HG02981 (cell line): ENCODE data around the gene GPR176.
"Not testable (repeated sequence)": the region's sequence is repeated elsewhere in the genome, so short reads cannot be mapped to it uniquely, and the experiment has no call there.

Experiments
- ATAC-seq: cut with Tn5 transposase; IDR thresholded peaks from one replicate; pipeline ENCODE4 v1.9.1; 2021; ENCODE audit warnings: mild to moderate bottlenecking, moderate library complexity; ENCODE audit not compliant: unreplicated experiment

GPR176 gene

DNA sequence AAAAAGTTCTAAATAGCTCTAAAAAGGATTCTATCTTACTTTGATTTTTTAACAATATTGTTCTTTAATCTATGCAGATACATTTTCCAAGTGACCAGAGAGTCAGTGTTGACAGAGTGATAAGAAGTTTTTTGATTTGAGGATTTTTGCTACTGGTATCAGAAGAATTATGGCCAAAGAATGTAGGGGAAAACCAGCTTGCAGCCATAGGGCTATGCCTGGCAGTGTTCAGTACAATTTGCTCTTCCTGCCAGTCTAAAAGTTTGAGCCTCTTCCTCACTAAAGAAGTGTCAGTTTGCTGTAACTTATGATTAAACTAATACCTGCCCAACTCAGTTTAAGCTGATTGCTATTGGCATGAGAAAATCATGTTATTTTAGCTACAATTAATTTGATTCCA, 102.2 kb downstream of the GPR176 start:
- no peak for ATAC-seq

DNA sequence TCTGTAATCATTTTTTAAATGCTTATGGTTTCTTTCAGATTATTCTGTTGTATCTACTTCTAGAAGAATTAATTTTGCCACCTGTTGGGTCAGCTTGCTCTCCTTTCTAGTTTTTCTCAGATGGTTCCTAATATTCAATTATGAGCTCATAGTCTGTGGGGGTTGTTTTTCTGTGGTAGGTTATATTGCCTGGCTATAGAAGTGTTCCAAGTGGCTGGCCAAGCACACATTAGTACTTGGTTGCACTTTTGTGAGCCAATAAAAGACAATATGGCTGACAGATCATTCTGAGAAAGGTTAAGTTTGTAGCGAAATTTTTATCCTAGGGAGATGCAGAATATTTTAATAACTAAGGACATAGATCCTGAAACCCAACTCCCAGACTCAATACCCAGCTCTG, 105.6 kb downstream of the GPR176 start:
- ATAC-seq, result no peak

DNA sequence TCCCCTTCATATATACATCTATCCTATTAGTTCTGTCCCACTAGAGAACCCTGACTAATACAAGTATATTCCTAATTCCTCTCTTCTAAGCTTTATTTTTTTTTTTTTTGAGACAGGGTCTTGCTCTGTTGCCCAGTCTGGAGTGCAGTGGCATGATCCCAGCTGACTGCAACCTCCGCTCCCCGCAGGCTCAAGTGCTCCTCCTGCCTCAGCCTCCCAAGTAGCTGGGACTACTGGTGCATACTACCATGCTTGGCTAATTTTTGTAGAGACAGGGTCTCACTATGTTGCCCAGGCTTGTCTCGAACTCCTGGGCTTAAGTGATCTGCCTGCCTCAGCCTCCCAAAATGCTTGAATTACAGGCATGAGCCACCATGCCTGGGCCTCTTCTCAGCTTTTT, 107.4 kb downstream of the GPR176 start:
- not testable (repeated sequence) for ATAC-seq

DNA sequence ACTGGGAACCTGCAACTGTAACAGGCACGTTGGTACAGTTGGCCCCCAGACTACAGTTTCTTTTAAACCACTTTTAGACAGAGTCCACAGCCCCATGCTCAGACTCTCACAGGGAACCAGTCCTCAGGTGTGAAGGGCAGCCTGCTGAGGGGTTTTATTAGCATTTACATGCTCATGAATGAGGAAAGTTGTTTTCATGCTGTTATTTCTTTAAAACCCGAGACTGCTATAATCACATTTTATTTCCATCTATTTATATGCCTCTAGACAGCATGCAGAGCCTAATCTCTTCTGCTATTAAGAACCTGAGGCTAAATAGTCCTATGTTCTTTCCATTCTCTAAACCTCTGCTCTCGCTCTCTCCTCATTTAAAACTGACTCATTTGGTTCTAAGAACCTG, 111.2 kb downstream of the GPR176 start:
- ATAC-seq, result no peak

DNA sequence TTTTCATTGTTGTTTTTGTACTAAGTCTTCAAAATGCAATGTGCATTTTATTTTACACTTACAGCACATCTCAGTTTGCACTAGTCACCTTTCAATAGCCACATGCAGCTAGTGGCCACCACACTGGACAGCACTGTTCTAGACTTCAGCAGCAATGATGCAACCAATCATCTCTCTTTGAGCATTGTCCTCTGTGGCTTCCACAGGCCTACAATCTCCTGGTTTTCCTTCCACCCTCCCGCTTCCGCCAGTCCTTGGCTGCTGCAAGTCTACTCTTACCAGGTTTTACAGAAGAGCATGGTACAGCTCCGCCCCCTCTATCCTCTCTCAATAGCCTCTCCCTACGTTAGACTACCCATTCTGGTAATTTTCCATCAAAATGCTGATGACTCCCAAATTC, 112.3 kb downstream of the GPR176 start:
- no peak for ATAC-seq

DNA sequence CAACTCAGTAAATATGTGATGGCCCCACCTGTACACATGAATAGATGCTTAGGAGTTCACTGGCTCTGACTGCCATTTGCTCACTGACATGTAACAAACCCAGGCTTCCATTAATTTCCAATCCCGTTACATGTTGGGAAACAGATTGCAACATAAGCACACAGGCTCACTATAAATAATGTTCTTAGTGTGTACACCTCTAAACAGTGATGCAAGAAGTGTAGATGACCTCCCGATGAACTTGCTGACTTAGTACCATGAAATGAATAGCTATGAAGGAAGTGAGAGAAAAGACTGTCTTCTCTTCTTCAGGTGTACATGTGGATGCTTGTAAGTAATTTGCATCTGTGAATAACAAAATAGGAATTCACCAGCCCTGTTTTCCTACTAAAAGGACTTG, 116.0 kb downstream of the GPR176 start:
- no peak for ATAC-seq

DNA sequence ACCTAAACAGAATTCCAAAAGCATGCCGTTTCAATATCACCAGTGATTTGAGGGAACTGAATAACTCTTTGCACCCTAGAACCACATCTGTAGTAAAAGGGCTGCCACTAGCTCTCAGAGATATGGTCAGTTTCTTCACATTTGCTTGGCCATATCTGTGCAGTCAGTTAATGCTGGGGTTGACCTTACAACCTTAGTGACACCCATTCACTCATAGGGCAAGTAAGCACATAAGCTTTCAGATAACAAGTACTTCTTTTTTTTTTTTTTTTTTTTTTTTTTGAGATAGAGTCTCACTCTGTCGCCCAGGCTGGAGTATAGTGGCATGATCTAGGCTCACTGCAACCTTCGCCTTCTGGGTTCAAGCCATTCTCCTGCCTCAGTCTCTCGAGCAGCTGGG, 117.0 kb downstream of the GPR176 start:
- ATAC-seq, result no peak

DNA sequence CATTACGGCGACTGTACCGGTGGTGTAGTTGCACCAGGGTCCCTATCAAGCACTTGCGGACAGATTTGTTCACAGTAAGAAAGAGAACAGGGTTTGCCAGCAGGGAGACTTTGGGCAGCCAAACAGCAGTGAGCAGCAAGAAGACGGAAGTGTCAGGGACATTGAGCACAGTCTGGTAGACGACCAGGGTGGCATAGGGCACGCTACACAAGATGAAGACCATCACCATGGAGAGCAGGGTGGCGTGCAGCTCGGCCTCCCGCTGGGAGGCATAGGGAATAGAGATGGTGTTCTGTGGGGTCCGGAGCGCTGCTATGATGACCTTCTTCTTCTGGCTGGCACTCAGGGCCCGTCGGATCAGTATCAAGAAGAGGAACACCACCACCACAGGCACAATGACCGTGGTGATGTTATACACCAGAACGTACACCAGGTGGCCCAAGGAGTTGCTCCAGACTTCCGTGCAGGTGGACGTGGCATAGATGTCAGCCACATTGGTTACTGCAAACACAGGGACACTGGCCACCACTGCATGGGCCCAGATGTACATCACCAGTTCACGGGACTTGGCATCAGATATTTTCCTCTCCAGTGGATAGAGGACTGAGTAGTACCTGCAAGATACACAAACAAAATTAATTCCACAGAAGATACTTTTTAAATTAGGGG, 118.3 kb downstream of the GPR176 start:
- no peak for ATAC-seq

DNA sequence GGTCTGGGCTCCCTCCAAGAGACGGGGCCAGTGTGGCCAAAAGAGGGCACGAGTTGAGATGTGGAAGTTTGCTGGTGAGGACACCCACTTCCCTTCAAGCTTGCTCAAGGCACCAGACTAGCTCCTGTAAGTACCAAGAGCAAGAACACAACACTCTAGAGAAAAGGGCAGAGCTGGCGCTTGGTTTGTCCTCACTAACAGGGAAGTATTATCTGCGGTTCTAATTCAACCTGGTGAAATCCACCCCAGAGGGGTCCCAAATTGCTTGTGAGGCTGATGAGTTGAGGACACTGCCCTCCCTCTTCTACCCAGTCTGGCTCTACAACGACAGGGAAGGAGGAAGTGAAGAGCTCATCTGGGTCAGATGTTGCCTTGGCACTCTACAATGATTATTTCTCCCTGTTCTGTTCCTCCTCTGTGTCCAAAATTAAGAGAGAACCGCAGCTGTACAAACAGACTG, 120.5 kb downstream of the GPR176 start:
- no peak for ATAC-seq

DNA sequence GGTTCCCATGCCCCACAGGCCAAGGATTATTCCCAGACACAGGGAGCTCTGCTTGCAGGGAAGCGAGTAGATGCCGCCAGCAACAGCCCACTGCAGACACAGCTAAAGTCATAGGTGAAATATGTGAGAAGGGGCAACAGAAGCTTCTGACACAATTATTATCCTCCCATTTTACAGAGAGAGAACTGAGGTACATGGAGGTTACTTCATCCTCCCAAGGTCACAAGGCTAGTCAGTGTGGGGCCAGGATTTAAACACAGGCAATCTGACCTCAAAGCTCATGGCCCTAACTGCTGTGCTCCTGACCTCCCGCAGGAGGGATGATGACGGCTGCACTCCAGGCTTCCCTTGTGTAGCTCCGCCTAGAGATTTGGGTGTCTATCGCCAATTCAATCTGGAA, 121.7 kb downstream of the GPR176 start:
- no peak for ATAC-seq

DNA sequence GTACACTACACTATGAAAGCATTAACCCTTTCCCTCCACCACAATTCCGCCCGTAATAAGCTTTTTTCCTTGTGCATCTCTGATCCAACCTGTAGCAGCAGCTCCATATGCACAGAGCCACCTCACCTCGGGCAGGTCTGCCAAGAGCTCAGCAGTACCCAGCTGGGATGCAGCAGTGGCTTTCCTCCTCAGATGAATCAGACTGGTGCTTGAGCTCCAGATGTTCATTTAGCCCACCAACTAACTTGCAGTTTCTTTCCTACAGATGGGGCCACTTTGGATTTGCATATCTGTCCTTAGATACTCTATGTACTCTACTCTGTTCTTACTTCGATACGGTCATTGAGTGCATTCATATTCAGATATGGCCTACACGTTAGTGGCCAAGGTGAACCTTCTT, 122.7 kb downstream of the GPR176 start:
- ATAC-seq, result no peak

DNA sequence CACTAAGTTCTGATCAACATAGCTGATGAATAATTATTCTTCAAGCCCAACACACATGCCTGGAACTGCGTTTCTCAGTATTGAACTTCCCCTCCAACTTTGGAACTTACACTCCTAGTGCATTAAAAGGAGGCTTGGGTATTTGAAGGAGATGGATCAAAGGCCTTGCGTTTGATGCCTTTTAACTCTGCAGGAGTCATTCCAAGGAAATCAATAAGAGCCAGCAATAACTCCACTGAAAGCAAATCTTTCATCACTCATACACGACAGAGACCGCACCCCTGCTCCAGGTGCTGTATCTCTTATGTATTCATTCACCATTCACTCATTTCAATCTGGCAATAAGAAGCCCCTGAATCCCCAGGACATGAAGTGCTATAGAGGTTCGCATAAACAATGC, 123.5 kb downstream of the GPR176 start:
- ATAC-seq, result no peak

DNA sequence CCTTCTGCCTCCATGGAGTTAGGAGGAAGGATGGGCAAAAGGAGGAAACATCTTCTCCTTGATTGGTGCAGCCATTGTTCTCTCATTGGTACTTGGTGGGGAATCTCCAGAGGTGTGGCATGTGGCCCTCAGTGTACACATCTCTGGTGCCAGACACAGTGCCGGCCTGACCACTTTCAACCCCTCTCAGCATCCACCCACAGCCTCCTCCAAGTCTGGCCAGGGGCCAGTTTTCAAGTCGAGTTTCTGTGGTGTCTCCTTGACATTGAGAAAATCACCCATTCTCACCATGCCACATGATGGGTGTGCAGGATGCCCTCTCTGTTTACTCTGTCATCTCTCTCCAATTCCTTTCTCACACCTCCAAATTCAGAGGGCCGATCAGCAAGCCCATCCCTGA, 124.6 kb downstream of the GPR176 start:
- no peak for ATAC-seq

DNA sequence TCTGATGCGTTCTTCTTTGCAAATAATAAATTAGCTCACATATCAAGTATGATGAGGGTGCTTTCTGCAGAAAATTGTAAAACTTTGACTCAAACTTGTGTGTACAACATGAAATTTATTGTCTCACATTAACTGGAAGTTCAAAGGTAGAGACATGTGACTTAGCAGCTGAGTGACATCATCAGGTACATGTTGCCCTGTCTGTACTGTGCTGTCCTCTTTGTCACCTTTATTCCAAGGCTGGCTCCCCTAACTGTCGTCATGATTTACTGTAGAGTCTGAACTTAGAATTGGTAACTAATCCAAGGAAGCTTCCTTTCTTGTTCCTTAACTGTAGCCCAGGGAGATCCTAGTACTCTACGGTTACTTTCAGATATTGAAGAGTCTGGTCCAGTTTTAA, 125.1 kb downstream of the GPR176 start:
- no peak for ATAC-seq

DNA sequence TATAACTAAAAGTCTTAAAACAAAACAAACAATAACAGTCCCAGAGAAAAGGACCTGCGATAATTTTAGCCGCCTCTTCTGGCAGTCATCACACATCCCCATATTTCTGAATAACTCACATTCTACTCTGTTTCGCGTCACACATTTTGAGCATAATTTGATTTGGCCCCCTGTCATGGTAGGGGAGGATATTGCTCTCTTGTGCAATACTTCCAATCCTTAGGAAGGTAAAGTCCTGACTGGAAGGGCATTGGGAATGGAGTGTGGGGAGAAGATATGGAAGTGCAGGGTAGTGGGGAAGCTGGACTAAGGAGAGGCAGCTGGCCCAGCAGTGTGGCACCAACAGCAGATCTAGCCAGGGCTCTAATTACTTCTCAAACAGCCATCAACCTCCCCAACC, 126.1 kb downstream of the GPR176 start:
- ATAC-seq, result no peak

DNA sequence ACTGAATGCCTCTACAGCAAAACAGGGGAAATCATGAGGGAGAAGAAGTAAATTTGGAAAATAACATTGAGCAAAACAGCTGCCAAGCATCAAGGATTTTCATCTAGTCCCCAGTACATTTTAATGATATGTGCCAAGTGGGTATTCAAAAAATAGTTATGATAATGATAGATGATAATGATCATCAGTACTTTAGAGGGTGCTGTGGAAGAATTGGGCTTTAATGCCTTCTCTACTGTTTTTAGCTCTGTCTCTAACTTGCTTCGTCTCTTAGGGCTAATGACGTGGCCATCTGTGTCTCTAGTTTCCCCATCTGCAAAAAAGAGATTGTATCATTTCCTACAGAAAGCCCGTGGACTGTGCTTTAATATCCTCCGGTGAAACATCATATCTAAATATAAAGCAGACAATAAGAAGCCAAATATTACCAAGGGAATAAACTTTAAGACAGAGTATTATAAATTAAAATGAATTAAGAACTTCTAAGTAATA, 127.2 kb downstream of the GPR176 start:
- no peak for ATAC-seq

DNA sequence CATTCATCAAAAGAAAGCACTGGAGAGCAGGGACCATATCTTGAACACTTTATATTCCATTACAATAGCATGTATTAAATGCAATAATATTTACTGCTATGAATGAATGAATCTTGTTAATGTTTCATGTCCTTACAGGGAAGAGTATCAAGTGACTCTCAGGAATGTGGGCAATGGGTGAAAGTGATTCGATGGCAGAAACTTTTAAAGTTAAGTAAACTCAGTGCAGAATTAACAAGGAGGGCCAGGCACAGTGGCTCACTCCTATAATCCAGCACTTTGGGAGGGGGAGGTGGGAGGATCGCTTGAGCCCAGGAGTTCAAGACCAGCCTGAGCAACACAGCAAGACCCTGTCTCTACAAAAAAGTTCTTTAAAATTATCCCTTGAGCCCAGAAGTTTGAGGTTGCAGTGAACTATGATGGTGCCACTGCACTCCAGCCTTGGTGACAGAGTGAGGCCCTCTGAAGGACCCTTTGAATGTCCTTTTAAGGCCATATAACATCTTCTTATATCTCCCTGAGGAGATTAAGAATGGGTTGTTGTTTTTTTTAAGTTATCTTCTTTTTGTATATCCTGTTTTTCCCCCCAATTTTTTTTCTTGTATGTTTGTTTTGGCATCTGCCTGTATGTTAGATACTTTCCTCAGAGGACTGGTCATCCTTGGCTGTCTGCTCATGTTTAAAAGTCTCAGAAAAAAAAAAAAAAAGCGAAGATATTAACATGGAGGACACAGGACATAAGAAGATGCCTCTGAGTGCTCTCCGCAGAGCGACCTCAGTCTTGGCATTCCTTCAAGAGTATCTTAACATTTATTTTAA, 127.8 kb downstream of the GPR176 start:
- ATAC-seq, result no peak

DNA sequence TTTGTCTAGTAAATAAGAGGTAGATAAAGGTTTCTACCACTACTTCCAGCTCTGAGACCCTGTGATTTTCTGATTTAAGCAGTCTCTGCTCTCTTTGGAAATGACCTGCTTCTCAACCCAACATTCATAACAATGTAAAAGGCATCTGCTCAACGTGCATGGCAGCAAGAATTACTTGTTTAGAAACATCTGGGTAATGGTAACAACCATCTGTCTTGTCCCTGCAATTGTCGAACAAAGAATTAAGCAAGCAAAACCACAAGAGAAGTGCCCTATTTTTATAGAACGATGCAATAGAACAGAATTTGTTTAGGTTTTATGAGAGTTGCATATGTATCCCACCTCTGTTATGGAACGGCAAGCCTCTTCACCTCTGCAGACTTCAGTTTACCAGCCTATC, 130.3 kb downstream of the GPR176 start:
- ATAC-seq, result no peak

DNA sequence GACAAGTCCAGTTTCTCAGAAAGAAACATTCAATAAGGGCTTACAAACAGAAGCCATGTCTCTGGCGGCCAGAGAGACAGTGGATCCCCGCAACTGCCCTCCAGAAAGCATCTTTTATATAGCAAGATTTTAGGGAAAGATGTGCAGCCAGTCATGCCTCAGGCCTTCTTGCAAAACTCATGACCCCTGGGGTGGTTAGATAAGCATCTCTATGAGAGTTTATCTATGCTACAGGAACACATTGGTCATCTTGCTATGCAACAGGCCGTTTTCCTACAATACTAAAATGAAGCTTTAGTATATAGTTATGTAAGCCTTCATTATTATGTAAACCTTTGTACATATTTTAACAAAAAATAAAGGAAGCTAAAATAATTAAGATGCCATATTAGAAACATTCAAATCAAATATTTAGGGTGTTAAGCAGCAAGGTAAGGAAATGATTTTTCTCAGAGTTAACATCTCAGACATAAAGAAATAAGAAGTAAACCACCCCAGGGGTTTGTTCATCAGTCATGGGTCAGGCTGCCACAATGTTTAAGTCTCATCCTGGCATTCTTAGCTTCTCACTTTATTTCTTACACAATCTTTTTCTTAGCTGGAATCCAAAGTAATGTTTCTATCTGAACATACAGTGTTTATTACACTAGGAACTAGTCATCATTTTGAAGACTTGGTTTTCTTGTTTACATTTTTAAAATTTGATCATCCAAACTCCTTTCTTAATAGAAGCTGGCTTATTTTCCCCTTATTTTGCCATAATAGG, 131.1 kb downstream of the GPR176 start:
- no peak for ATAC-seq

DNA sequence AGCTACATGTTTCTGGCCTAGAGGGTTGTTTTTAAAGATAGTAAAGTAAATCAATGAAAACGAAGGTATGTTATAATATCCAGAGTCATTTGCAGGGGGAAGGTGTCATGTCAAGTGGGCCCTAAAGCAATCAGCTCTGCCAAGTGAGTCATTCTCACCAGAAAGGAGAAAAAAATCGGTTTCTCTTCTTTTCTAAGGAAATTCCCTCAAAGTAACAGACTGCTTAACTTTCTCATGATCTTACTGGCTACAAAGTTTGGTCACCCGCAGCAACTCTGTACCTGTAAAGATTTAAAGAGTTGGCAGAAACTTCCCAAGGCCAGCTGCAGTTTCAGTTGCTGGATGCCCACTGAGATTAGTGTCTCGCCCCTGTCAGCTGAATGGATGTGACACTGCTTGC, 132.0 kb downstream of the GPR176 start:
- ATAC-seq, result peak; percentile 53

DNA sequence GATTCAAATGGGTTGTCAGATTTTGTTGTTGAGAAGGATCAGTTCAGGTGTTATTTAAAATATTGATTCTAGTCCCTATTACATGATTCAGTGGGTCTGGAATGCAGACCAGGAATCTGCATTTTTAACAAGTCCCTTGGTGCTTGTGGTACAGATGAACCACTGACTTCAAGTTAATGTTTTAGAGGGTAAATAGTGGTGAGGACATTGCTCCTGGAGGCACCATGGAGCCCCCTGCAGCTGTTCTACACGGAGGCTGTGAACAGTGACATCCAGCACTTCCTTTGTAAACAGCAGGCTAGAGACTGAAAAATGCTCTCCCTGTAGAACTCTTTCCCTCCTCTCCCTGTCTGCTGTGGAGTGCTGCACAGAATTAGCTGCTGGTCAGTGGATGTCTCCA, 132.6 kb downstream of the GPR176 start:
- no peak for ATAC-seq
